Measurements from ENCODE around the gene TMEM8B.
"Not testable (repeated sequence)": the region's sequence is repeated elsewhere in the genome, so short reads cannot be mapped to it uniquely, and the experiment has no call there.

TMEM8B gene

GRCh38 chr9:35909274-35909673 is 80.2 kb downstream of the TMEM8B start, which contains the start of gene SPAAR:
Gene SPAAR (plus strand): TSS chr9:35909490. CDS start chr9:35910464, 974 bp downstream.
- DNase-seq = no peak

GRCh38 chr9:35909687-35910612 is 80.9 kb downstream of the TMEM8B start:
- DNase-seq = no peak

- peak; percentile 23 for DNase-seq
Measured at GRCh38 chr9:35910613-35911359, 81.8 kb downstream of the TMEM8B start.

- DNase-seq = no peak
Measured at GRCh38 chr9:35911690-35912089, 82.7 kb downstream of the TMEM8B start.

GRCh38 chr9:35912791-35913400 is 83.9 kb downstream of the TMEM8B start:
- no peak for DNase-seq

- not testable (repeated sequence) for DNase-seq
Measured at GRCh38 chr9:35913429-35913828, 84.4 kb downstream of the TMEM8B start.

GRCh38 chr9:35914301-35914807 is 85.3 kb downstream of the TMEM8B start:
- no peak for DNase-seq
